Mucosa of descending colon (tissue), 3 donors: ENCODE results near the gene CDC25B. TPM values are rescaled to one million over a fixed set of nuclear protein-coding genes. Genes with fewer than 3 reads are reported as not detected.

ENCODE experiments used
- ATAC-seq: fragments of 200-7000 bp; cut with Tn5 transposase; one replicate; pipeline ENCODE4 v1.9.1; 2020; ENCODE audit warnings: mild to moderate bottlenecking, moderate library complexity
- DNase-seq, 3 donors: peaks; one replicate each; pipeline ENCODE4 v3.0.0-alpha.2; 2020
- H3K36me3 ChIP-seq: fragments of 200-600 bp; one replicate; pipeline ENCODE4 v1.8.0; 2021; ENCODE audit warnings: low read depth, mild to moderate bottlenecking
- H3K4me1 ChIP-seq: fragments of 200-600 bp; one replicate; pipeline ENCODE4 v1.8.0; 2021; ENCODE audit warnings: low read depth, mild to moderate bottlenecking
- H3K4me3 ChIP-seq: fragments of 200-600 bp; one replicate; pipeline ENCODE4 v1.8.0; 2021; ENCODE audit warnings: mild to moderate bottlenecking
- H3K9me3 ChIP-seq: fragments of 200-600 bp; one replicate; pipeline ENCODE4 v1.8.0; 2021; ENCODE audit warnings: mild to moderate bottlenecking
- intact Hi-C, 2 donors: fragments of 100-400 bp; cut with DNase I in 1 of 2; cut with micrococcal nuclease in 1 of 2; formaldehyde crosslinking; loops; one replicate each; pipeline versions ENCODE4 v1.11.0 to v1.11.1; 2022; cut with DNase I, micrococcal nuclease
- total RNA-seq, 3 donors: library from RNA; stranded (reverse); fragmentation: NEBNext Ultra II Directional in 2 of 3; extraction: Animal tissue kit (Norgen Biotek cat#: 25700) in 2 of 3; gene quantifications; one replicate each; pipeline versions ENCODE4 v1.2.1 to v1.2.4, GENCODE V29; 2021 to 2023
- TF ChIP-seq, protein P1 (sequence below): fragments of 200-600 bp; IDR thresholded peaks from one replicate; pipeline ENCODE4 v1.8.0; 2022; ENCODE audit warnings: antibody characterized with exemption, mild to moderate bottlenecking
- donor health status: DM: no; HTN: no; CAD: no; lungs with moderate emphysema.
- donor health status: DM: no; HTN: no; CAD: no.
- donor health status: DM: no; HTN: yes; CAD: no.

The CDC25B gene
- total RNA-seq, 3 donors from 2014 or later: 12.2 to 52.0 (median 38.4) TPM

GRCh38 chr20:3754276-3754630, 41.9 kb upstream of the CDC25B start:
- Histone ChIP-seq H3K4me3 (no peak overlapping the region), H3K9me3 (no peaks in the 10 kb centered on the region), H3K36me3 (no peaks in the 10 kb centered on the region), H3K4me1 (peaks cover 7% of the 10 kb centered on the region)
- intact Hi-C loops: no loop called here
- DNase-seq (no peak), ATAC-seq (no peak)
- TF ChIP-seq, protein P1, sequence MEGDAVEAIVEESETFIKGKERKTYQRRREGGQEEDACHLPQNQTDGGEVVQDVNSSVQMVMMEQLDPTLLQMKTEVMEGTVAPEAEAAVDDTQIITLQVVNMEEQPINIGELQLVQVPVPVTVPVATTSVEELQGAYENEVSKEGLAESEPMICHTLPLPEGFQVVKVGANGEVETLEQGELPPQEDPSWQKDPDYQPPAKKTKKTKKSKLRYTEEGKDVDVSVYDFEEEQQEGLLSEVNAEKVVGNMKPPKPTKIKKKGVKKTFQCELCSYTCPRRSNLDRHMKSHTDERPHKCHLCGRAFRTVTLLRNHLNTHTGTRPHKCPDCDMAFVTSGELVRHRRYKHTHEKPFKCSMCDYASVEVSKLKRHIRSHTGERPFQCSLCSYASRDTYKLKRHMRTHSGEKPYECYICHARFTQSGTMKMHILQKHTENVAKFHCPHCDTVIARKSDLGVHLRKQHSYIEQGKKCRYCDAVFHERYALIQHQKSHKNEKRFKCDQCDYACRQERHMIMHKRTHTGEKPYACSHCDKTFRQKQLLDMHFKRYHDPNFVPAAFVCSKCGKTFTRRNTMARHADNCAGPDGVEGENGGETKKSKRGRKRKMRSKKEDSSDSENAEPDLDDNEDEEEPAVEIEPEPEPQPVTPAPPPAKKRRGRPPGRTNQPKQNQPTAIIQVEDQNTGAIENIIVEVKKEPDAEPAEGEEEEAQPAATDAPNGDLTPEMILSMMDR: no peak

DNA sequence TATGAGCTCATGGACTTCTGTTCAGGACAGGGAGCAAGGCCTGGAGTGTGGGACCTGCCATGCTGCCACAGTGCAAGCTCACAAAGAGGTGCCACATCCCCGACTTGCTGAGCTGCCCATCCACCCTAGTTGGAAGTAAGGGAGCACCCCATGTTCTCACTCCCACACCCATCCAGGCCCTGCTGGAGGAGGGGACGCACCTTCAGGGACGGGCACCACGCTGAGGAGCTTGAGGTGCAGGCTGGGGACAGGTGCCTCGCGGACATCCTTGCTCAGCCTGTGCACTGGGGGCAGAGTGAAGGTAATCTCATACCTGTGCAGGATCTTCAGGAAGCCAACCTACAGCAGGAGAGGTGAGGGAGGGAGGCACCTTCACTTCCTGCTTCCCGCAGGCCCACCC, 40.8 kb upstream of the CDC25B start:
- no peak for DNase-seq

GRCh38 chr20:3755814-3756480, 40.2 kb upstream of the CDC25B start:
- intact Hi-C loops: no loop called here
- ATAC-seq (no peak), DNase-seq (no peak)
- TF ChIP-seq, protein P1: no peak
- Histone ChIP-seq H3K4me1 (peaks cover 7% of the 10 kb centered on the region), H3K4me3 (no peak overlapping the region), H3K9me3 (no peaks in the 10 kb centered on the region), H3K36me3 (no peaks in the 10 kb centered on the region)

More for the DNA sequence above, 40.8 kb upstream of the CDC25B start:
- intact Hi-C loops: no loop called here
- TF ChIP-seq, protein P1: no peak
- Histone ChIP-seq H3K4me3 (no peak overlapping the region), H3K36me3 (no peaks in the 10 kb centered on the region), H3K4me1 (peaks cover 7% of the 10 kb centered on the region), H3K9me3 (no peaks in the 10 kb centered on the region)
- no peak for ATAC-seq

GRCh38 chr20:3757268-3757667, 38.8 kb upstream of the CDC25B start:
- TF ChIP-seq, protein P1: no peak
- no peaks in the 10 kb centered on the region for H3K4me1 ChIP-seq
- no peak for DNase-seq
- intact Hi-C loops: no loop called here
- no peaks in the 10 kb centered on the region for H3K9me3 ChIP-seq
- no peak for ATAC-seq
- H3K4me3 ChIP-seq: no peak overlapping the region
- no peaks in the 10 kb centered on the region for H3K36me3 ChIP-seq

- no peak overlapping the region for H3K4me3 ChIP-seq
- ATAC-seq: no peak
- no peaks in the 10 kb centered on the region for H3K4me1 ChIP-seq
- DNase-seq: no peak
- TF ChIP-seq, protein P1: no peak
- intact Hi-C loops: no loop called here
- no peaks in the 10 kb centered on the region for H3K9me3 ChIP-seq
- no peaks in the 10 kb centered on the region for H3K36me3 ChIP-seq
Measured at GRCh38 chr20:3758566-3758965, 37.5 kb upstream of the CDC25B start.
